Neutrophil (primary cell): Measurements from ENCODE around the gene RASAL1.

Source experiments
- H3K27ac ChIP-seq: fragments of 200-600 bp; sonication (generic); 2 replicates; pipeline ENCODE4 v1.5.1; 2016; ENCODE audit warnings: mild to moderate bottlenecking, moderate library complexity
- H3K27me3 ChIP-seq: fragments of 200-600 bp; sonication (generic); 2 replicates; pipeline ENCODE4 v1.6.0; 2016; ENCODE audit warnings: mild to moderate bottlenecking
- H3K36me3 ChIP-seq: fragments of 200-600 bp; sonication (generic); 2 replicates; pipeline ENCODE4 v1.5.1; 2017
- H3K4me1 ChIP-seq, 2 experiments: fragments of 200-600 bp in 1 of 2; sonication (generic) in 1 of 2; 1 replicate in 1 of 2; 2 replicates in 1 of 2; pipeline versions ENCODE4 v1.5.1 to v1.6.1; 2013 to 2016; ENCODE audit warnings: low read depth in 1 of 2, low read length in 1 of 2, mild to moderate bottlenecking in 1 of 2, moderate library complexity in 1 of 2; ENCODE audit not compliant: control insufficient read depth in 1 of 2, insufficient read depth in 1 of 2
- H3K4me3 ChIP-seq, 2 experiments: fragments of 200-600 bp in 1 of 2; sonication (generic) in 1 of 2; 1 replicate in 1 of 2; 2 replicates in 1 of 2; pipeline ENCODE4 v1.5.1; 2013 to 2016; ENCODE audit warnings: low read depth in 1 of 2, low read length in 1 of 2, mild to moderate bottlenecking in 1 of 2, moderate library complexity in 1 of 2
- H3K9me3 ChIP-seq: fragments of 200-600 bp; sonication (generic); 2 replicates; pipeline ENCODE4 v1.5.1; 2016
- TF ChIP-seq, protein P1 (sequence below): fragments of 200-600 bp; sonication (generic); IDR thresholded peaks from 2 replicates; pipeline ENCODE4 v1.5.1; 2016; ENCODE audit warnings: antibody characterized with exemption

RASAL1 gene

GRCh38 chr12:113050795-113051194 lies 84.8 kb downstream of the RASAL1 start:
- peaks cover 43% of the 10 kb centered on the region for H3K27me3 ChIP-seq
- TF ChIP-seq, protein P1, sequence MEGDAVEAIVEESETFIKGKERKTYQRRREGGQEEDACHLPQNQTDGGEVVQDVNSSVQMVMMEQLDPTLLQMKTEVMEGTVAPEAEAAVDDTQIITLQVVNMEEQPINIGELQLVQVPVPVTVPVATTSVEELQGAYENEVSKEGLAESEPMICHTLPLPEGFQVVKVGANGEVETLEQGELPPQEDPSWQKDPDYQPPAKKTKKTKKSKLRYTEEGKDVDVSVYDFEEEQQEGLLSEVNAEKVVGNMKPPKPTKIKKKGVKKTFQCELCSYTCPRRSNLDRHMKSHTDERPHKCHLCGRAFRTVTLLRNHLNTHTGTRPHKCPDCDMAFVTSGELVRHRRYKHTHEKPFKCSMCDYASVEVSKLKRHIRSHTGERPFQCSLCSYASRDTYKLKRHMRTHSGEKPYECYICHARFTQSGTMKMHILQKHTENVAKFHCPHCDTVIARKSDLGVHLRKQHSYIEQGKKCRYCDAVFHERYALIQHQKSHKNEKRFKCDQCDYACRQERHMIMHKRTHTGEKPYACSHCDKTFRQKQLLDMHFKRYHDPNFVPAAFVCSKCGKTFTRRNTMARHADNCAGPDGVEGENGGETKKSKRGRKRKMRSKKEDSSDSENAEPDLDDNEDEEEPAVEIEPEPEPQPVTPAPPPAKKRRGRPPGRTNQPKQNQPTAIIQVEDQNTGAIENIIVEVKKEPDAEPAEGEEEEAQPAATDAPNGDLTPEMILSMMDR: no peak
- no peak overlapping the region for H3K27ac ChIP-seq
- no peaks in the 10 kb centered on the region for H3K9me3 ChIP-seq
- no peaks in the 10 kb centered on the region for H3K36me3 ChIP-seq
- no peaks in the 10 kb centered on the region for H3K4me1 ChIP-seq
- no peak overlapping the region for H3K4me3 ChIP-seq

- H3K27ac ChIP-seq: no peak overlapping the region
- H3K4me3 ChIP-seq: no peak overlapping the region
- TF ChIP-seq, protein P1: no peak
- H3K9me3 ChIP-seq: no peaks in the 10 kb centered on the region
- peaks cover 37% of the 10 kb centered on the region for H3K27me3 ChIP-seq
- no peaks in the 10 kb centered on the region for H3K36me3 ChIP-seq
- no peaks in the 10 kb centered on the region for H3K4me1 ChIP-seq
These were observed 85.4 kb downstream of the RASAL1 start for GRCh38 chr12:113049976-113050742.
